K562 (cell line): ENCODE results near the gene TMEM214. TPM values are rescaled to one million over a fixed set of nuclear protein-coding genes. Genes with fewer than 3 reads are reported as not detected.
A peak's percentile ranks its signal among the peaks of the same experiment; 100 is the strongest.

Experiments
- ATAC-seq: fragments of 200-7000 bp; cut with Tn5 transposase; 3 replicates; pipeline ENCODE4 v1.9.1; 2020; ENCODE audit warnings: moderate library complexity
- BruUV-seq: library from RNA; stranded (reverse); fragments of 400-500 nt; replicated peaks from 2 replicates; lab custom pipeline; 2021; lab: Mats Ljungman, UMichigan
- CTCF ChIA-PET: fragments of 300-600 bp; formaldehyde crosslinking; extraction: SDS; loops from one replicate; lab custom pipeline; 2021; ENCODE audit warnings: low intra/inter-chr PET ratio; lab: Yijun Ruan, JAX
- POLR2A ChIA-PET: fragments of 300-600, 350-650 bp; sonication (Branson Sonifier 250); formaldehyde crosslinking; extraction: SDS; loops from one replicate; lab custom pipeline; 2021; ENCODE audit warnings: antibody characterized with exemption, inconsistent platforms; lab: Yijun Ruan, JAX
- DNase-seq, 4 experiments: peaks; one replicate each; pipeline versions ENCODE4 v3.0.0 to v3.0.0-alpha.2; 2011 to 2018; ENCODE audit warnings: low spot score in 3 of 4, mixed read lengths in 3 of 4; ENCODE audit errors: extremely low read depth in 1 of 4
- FAIRE-seq: peaks from 2 replicates; lab custom pipeline; 2011; peaks lifted over from hg19 to GRCh38; lab: Jason Lieb, UNC
- H2AFZ ChIP-seq: 2 replicates; pipeline ENCODE4 v1.6.0; 2011; ENCODE audit warnings: low read depth, low read length, control low read depth, inconsistent platforms
- H3K27ac ChIP-seq: fragments of 200-600 bp; 3 replicates; pipeline ENCODE4 v1.8.0; 2011; ENCODE audit warnings: low read depth, mild to moderate bottlenecking, control low read depth, inconsistent platforms, low read length, moderate library complexity, mixed read lengths; ENCODE audit errors: extremely low read depth
- H3K27me3 ChIP-seq, 2 experiments: fragments of 300-600 bp in 1 of 2; 2 replicates in 1 of 2; 3 replicates in 1 of 2; pipeline versions ENCODE4 v1.6.0 to v1.8.0; 2011; ENCODE audit warnings: inconsistent platforms in 2 of 2, low read length in 2 of 2, mild to moderate bottlenecking in 1 of 2, mixed read lengths in 1 of 2, moderate library complexity in 1 of 2; ENCODE audit not compliant: control insufficient read depth in 2 of 2, insufficient read depth in 2 of 2
- H3K36me3 ChIP-seq: fragments of 300-600 bp; 3 replicates; pipeline ENCODE4 v1.8.0; 2011; ENCODE audit warnings: mild to moderate bottlenecking, low read length, inconsistent platforms; ENCODE audit not compliant: control insufficient read depth, insufficient read depth
- H3K4me1 ChIP-seq, 2 experiments: fragments of 200-600 bp in 1 of 2; replicated peaks in 1 of 2; 2 replicates in 1 of 2; 3 replicates in 1 of 2; pipeline versions ENCODE4 v1.5.1 to v1.8.0; 2011; ENCODE audit warnings: inconsistent platforms in 2 of 2, low read length in 2 of 2, mild to moderate bottlenecking in 1 of 2, mixed read lengths in 1 of 2, moderate library complexity in 1 of 2; ENCODE audit not compliant: control insufficient read depth in 2 of 2, insufficient read depth in 2 of 2
- H3K4me2 ChIP-seq: 2 replicates; pipeline ENCODE4 v1.6.1; 2011; ENCODE audit warnings: low read length, control low read depth, inconsistent platforms, mixed read lengths; ENCODE audit not compliant: insufficient read depth
- H3K4me3 ChIP-seq: fragments of 200-600 bp; sonication (generic), shearing (Covaris generic); 2 replicates; pipeline ENCODE4 v1.5.1; 2016; ENCODE audit warnings: control low read depth, inconsistent platforms
- H3K79me2 ChIP-seq: fragments of 200-600 bp; 3 replicates; pipeline ENCODE4 v1.8.0; 2011; ENCODE audit warnings: low read length, inconsistent platforms; ENCODE audit not compliant: control insufficient read depth, insufficient read depth
- H3K9ac ChIP-seq, 2 experiments: 2 replicates each; pipeline versions ENCODE4 v1.6.0 to v1.6.1; 2011; ENCODE audit warnings: low read depth in 2 of 2, low read length in 2 of 2, control low read depth in 1 of 2, inconsistent platforms in 1 of 2, mild to moderate bottlenecking in 1 of 2, mixed read lengths in 1 of 2; ENCODE audit not compliant: insufficient read depth in 1 of 2
- H3K9me1 ChIP-seq: one replicate; pipeline ENCODE4 v1.6.0; 2011; ENCODE audit warnings: inconsistent platforms, mild to moderate bottlenecking, low read length, moderate library complexity; ENCODE audit not compliant: control insufficient read depth, insufficient read depth
- H3K9me3 ChIP-seq: replicated peaks from 2 replicates; pipeline ENCODE4 v1.5.1; 2011; ENCODE audit warnings: low read depth, low read length, inconsistent platforms; ENCODE audit not compliant: control insufficient read depth, insufficient read depth
- H4K20me1 ChIP-seq: replicated peaks from 2 replicates; pipeline ENCODE4 v1.6.1; 2011; ENCODE audit warnings: low read length, inconsistent platforms, mixed read lengths; ENCODE audit not compliant: control insufficient read depth, insufficient read depth
- POLR2G ChIP-seq: fragments of 200-400 bp; formaldehyde crosslinking; IDR thresholded peaks from 2 replicates; pipeline ENCODE4 v1.6.1; 2017; ENCODE audit warnings: low read depth, mild to moderate bottlenecking, antibody characterized with exemption, low read length, moderate library complexity
- RBFOX2 ChIP-seq: fragments of 200-400 bp; formaldehyde crosslinking; IDR thresholded peaks from 2 replicates; pipeline ENCODE4 v1.6.1; 2017; ENCODE audit warnings: low read depth, mild to moderate bottlenecking, low read length, moderate library complexity
- RBM22 ChIP-seq: fragments of 200-400 bp; formaldehyde crosslinking; IDR thresholded peaks from 2 replicates; pipeline ENCODE4 v1.6.1; 2018; ENCODE audit warnings: low read length, low read depth; ENCODE audit not compliant: poor library complexity, severe bottlenecking
- WGBS: fragments of 100-300 bp; shearing (Covaris generic); methylation state at CpG from one replicate; pipeline ENCODE4 v1.1.6; 2016; ENCODE audit warnings: low coverage, mixed read lengths; ENCODE audit not compliant: insufficient coverage; ENCODE audit errors: missing lambda C conversion rate; 5-methylcytosine and 5-hydroxymethylcytosine counted together
- in situ Hi-C: fragments of 300-500 bp; cut with MboI; formaldehyde crosslinking; loops from 4 replicates; pipeline ENCODE4 v1.15.0; 2018; ENCODE audit warnings: inconsistent platforms, mixed read lengths
- intact Hi-C: fragments of 100-400 bp; cut with micrococcal nuclease; formaldehyde crosslinking; loops from 2 replicates; pipeline ENCODE4 v1.14.2; 2022
- polyA plus RNA-seq, 8 experiments: library from polyadenylated mRNA; depleted of rRNA in 4 of 8; stranded (reverse) in 5 of 8; unstranded in 3 of 8; fragments of >200 nt; fragmentation: Nextera tagmentation in 2 of 8; fragmentation: Illumina TruSeq in 1 of 8; extraction: Ambion mirVana in 2 of 8; extraction: Trizol in 1 of 8; gene quantifications; 2 replicates each; pipeline versions ENCODE4 v1.2.1 to v1.2.3, GENCODE V29; 2011 to 2014; ENCODE audit warnings: inconsistent platforms in 1 of 8, missing spikeins in 1 of 8
- total RNA-seq, 7 experiments: library from RNA; depleted of rRNA in 6 of 7; stranded (reverse); fragments of >200 nt in 6 of 7; fragmentation: Illumina TruSeq in 2 of 7; extraction: Trizol in 2 of 7; gene quantifications; 2 replicates each; pipeline versions ENCODE4 v1.2.1 to v1.2.3, GENCODE V29; 2011 to 2021; ENCODE audit warnings: low replicate concordance in 1 of 7

TMEM214 gene
- total and polyA plus RNA-seq, 9 of the 15 experiments (the other 6 are each of a cell fraction or from before 2014, with no cell fraction given) = 11.4 to 81.4 (median 44.1) TPM

DNA sequence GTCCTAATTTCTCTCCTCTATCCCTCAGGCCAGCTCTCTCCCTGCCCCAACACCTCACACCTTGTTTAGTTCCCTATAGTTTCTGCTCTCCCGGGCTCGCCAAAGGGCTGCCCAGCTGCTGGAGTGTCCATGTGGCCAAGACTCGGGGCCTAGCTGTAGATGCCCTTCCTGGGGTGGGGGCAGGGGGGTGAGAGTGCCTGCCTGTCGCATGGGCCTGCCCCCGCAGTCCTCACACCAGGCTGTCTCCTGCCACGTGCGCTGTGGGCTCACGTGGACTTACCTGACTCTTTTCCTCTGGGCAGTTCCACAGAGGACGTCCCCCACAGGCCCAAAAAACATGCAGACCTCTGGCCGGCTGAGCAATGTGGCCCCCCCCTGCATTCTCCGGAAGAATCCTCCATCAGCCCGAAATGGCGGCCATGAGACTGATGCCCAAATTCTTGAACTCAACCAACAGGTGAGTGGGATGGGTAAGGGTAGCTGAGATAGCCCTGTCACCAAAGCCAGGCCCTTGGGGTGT lies 7.4 kb upstream of the TMEM214 start:
- intact Hi-C loops = no loop called here
- no peak overlapping the region; a peak in 1 of 4 replicates for H3K9ac ChIP-seq
- H3K27me3 ChIP-seq = no peaks in the 10 kb centered on the region
- peaks cover 18 to 42% of the 10 kb centered on the region in 2 experiments for H3K4me1 ChIP-seq
- ChIA-PET CTCF (no interaction called here), POLR2A (interaction anchor here (0.6 to 1.5 kb wide), 10 partner anchors 9 to 576 kb away, joined by 3 to 6 read pairs (median 3); no protein-coding TSS in a partner anchor)
- in situ Hi-C loops = no loop called here
- H2AFZ ChIP-seq = no peak overlapping the region
- H4K20me1 ChIP-seq = 0 out of 2 replicates have a peak, but pooled peaks cover 7% of the 10 kb centered on the region
- H3K4me3 ChIP-seq = no peak overlapping the region
- FAIRE-seq (no peak), ATAC-seq (no peak), DNase-seq (no peak)
- peaks cover 79% of the 10 kb centered on the region for H3K36me3 ChIP-seq
- no TSS peak for BruUV-seq
- 90% methylated on average over 10 of the region's 13 CpGs for WGBS
- H3K9me1 ChIP-seq = no peaks in the 10 kb centered on the region
- H3K9me3 ChIP-seq = no peaks in the 10 kb centered on the region
- no peak overlapping the region for H3K27ac ChIP-seq
- H3K4me2 ChIP-seq = no peak overlapping the region
- H3K79me2 ChIP-seq = peaks cover 17% of the 10 kb centered on the region
- TF ChIP-seq RBM22 (no peak), POLR2G (peak; percentile 59), RBFOX2 (0 out of 2 replicates have a peak, but pooled peaks have one; percentile 3)
